ENCODE results near the gene KCTD14. TPM values are rescaled to one million over a fixed set of nuclear protein-coding genes. Genes with fewer than 3 reads are reported as not detected.

The KCTD14 gene
- total and polyA plus RNA-seq, 2 of the 4 experiments (the other 2 are of a cell fraction) = 0.90 to 0.97 TPM

DNA sequence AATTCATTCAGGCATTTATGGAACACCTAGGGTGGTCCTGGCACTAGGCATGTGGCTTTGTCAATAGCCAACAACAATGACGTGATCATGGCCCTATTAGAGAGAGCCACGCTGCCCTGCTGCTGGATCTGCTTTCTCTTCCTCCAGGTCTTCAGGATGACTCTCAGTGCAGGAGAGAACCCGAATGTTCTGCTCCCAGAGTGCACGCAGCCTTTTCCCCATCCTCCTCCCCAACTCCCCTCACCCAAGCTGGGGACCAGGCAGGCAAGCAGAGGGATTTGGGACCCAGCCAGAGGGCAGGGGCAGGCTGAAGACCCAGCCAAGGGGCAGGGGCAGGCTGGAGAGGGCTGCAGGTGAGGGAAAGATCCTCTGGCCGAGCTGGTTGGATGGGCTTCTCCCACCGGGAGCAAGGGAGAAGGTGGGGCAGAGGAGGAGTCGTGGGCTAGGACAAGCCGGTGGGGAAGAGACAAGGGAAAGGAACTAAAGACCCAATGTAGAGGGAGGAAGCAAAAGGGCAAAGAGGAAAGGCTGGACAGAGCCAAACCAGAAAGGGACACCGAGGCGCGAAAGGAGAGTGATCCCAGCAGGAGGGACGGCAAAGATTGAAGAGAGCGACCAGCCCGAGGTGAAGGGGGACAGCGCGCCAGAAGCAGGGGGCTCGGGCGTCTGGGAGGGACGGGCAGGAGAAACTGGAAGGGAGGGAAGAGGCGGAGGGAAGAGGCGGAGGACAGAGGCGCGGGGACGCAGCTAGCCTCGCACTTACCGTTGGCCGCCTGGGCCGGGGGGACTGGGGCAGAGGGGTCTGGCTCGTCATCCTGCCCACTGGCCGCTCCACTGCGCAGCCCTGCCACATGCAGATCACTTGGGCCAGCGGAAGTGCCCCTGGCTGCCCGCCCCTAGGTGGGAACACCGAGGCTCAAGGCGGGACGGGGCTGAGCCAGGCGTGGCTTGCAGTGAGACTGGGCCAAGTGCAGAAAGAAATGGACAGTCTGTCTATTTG is at the start of gene KCTD14 (continued):
- TF ChIP-seq RFX5 (IDR thresholded peaks at IDR 0.05; ENCODE audit: low read depth, low read length) = no peak
- TF ChIP-seq BHLHE40 (IDR thresholded peaks at IDR 0.05; ENCODE audit: low read depth, low read length) = no peak
- TF ChIP-seq RCOR1 (IDR thresholded peaks at IDR 0.05; ENCODE audit: insufficient replicate concordance, low read length) = no peak
- TF ChIP-seq CHD1 (IDR thresholded peaks at IDR 0.05; ENCODE audit: low read depth, low read length) = no peak

- Histone ChIP-seq H3K9me3 (ENCODE audit: control insufficient read depth, insufficient read depth, low read length) (no peaks in the 10 kb centered on the region), H2BK5ac (ENCODE audit: low read depth, low read length, poor library complexity, severe bottlenecking) (no peak overlapping the region), H3K27me3 (ENCODE audit: control insufficient read depth, insufficient read depth, low read length) (no peaks in the 10 kb centered on the region), H2BK20ac (ENCODE audit: low read depth, low read length) (no peak overlapping the region), H3K79me1 (ENCODE audit: low read depth in 1 of 2, low read length in 2 of 2) (peaks cover 27 to 65% of the 10 kb centered on the region in 2 experiments), H2BK15ac (ENCODE audit: low read depth, low read length) (no peak overlapping the region), H3K23ac (ENCODE audit: low read depth, low read length) (no peak overlapping the region), H3K9ac (ENCODE audit: low read depth, low read length) (no peak overlapping the region), H2AFZ (replicated peaks; ENCODE audit: low read length, poor library complexity) (no peak overlapping the region), H4K5ac (ENCODE audit: low read depth, low read length) (no peak overlapping the region), H2AK9ac (replicated peaks; ENCODE audit: low read depth, low read length, poor library complexity) (no peak overlapping the region), H3K36me3 (ENCODE audit: control insufficient read depth, insufficient read depth, low read length) (peaks cover 24% of the 10 kb centered on the region), H4K91ac (ENCODE audit: insufficient read depth, low read depth, low read length) (no peak overlapping the region), H3K14ac (replicated peaks; ENCODE audit: low read depth, low read length) (no peak overlapping the region), H3K4me3 (ENCODE audit: insufficient read depth, low read depth, low read length) (no peak overlapping the region), H3K4me2 (ENCODE audit: low read depth, low read length) (no peak overlapping the region), H3K4me1 (ENCODE audit: control insufficient read depth, insufficient read depth, low read length) (0 out of 2 replicates have a peak, but pooled peaks cover 2% of the 10 kb centered on the region), H3K27ac (ENCODE audit: insufficient read depth, low read length) (no peak overlapping the region), H3K4ac (ENCODE audit: low read depth, low read length) (no peak overlapping the region), H2BK120ac (ENCODE audit: low read depth, low read length) (no peak overlapping the region), H3K56ac (ENCODE audit: extremely low read depth, insufficient read depth, low read length) (no peak overlapping the region), H3K18ac (ENCODE audit: low read depth, low read length) (no peak overlapping the region), H4K20me1 (ENCODE audit: insufficient read depth, low read length) (peaks cover 30% of the 10 kb centered on the region), H4K8ac (ENCODE audit: low read depth in 2 of 2, low read length in 2 of 2) (no peak overlapping the region), H3K9me1 (ENCODE audit: insufficient read depth, low read length) (peaks cover 14% of the 10 kb centered on the region), H2AK5ac (ENCODE audit: low read depth, low read length) (no peak overlapping the region)
- ATAC-seq (ENCODE audit: low read depth) (no peak), DNase-seq (no peak)
- WGBS, 2 experiments (ENCODE audit: extremely low coverage in 2 of 2, insufficient read length in 1 of 2) = 100% methylated on average over 3 of the region's 4 CpGs; no CpG with 5 or more reads in 1 of the 2 experiments
- BruUV-seq (replicated peaks) = no TSS peak
- dilution Hi-C loops (cut with HindIII; ENCODE audit: low sequenced_read_pairs, unreplicated experiment) = no loop called here
- POLR2A ChIA-PET (ENCODE audit: unreplicated experiment) = no interaction called here
- intact Hi-C loops (cut with micrococcal nuclease) = no loop called here
- CTCF ChIA-PET = no interaction called here
- in situ Hi-C loops (cut with MboI; ENCODE audit: low sequenced_read_pairs) = no loop called here
- TF ChIP-seq NFE2L2 (IDR thresholded peaks at IDR 0.05; ENCODE audit: low read depth, low read length) = no peak
- no peak for TF ChIP-seq BHLHE40 (IDR thresholded peaks at IDR 0.05; ENCODE audit: low read depth, low read length)
- TF ChIP-seq CTCF (conservative IDR thresholded peaks at IDR 0.05; ENCODE audit: low read depth, low read length) = no peak
- TF ChIP-seq RCOR1 (IDR thresholded peaks at IDR 0.05; ENCODE audit: insufficient replicate concordance, low read length) = no peak
- TF ChIP-seq MAZ (IDR thresholded peaks at IDR 0.05; ENCODE audit: borderline replicate concordance, low read depth, low read length) = no peak
- TF ChIP-seq CHD1 (IDR thresholded peaks at IDR 0.05; ENCODE audit: low read depth, low read length) = no peak
- TF ChIP-seq, protein P1, sequence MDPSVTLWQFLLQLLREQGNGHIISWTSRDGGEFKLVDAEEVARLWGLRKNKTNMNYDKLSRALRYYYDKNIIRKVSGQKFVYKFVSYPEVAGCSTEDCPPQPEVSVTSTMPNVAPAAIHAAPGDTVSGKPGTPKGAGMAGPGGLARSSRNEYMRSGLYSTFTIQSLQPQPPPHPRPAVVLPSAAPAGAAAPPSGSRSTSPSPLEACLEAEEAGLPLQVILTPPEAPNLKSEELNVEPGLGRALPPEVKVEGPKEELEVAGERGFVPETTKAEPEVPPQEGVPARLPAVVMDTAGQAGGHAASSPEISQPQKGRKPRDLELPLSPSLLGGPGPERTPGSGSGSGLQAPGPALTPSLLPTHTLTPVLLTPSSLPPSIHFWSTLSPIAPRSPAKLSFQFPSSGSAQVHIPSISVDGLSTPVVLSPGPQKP (IDR thresholded peaks at IDR 0.05; ENCODE audit: borderline replicate concordance, low read depth, low read length) = no peak
- no peak for TF ChIP-seq USF2 (IDR thresholded peaks at IDR 0.05; ENCODE audit: low read depth, low read length)
- TF ChIP-seq RAD21 (IDR thresholded peaks at IDR 0.05; ENCODE audit: low read length) = no peak
- TF ChIP-seq SMC3 (IDR thresholded peaks at IDR 0.05; ENCODE audit: low read depth, low read length) = no peak
Observed at GRCh38 chr11:78072455-78072854, 49.4 kb upstream of the KCTD14 start.
